IMR-90 (cell line): Measurements from ENCODE around the gene KLHL20. TPM values are rescaled to one million over a fixed set of nuclear protein-coding genes. Genes with fewer than 3 reads are reported as not detected.

Experiments
- ATAC-seq: fragments of 200-7000 bp; cut with Tn5 transposase; 2 replicates; pipeline ENCODE4 v1.9.1; 2020; ENCODE audit warnings: low read depth, mild to moderate bottlenecking, moderate library complexity
- BruUV-seq: library from RNA; stranded (reverse); fragments of 400-500 nt; replicated peaks from 2 replicates; lab custom pipeline; 2021; lab: Mats Ljungman, UMichigan
- CTCF ChIA-PET: fragments of 300-600 bp; formaldehyde crosslinking; extraction: SDS; loops from one replicate; lab custom pipeline; 2021; ENCODE audit warnings: antibody characterized with exemption; lab: Yijun Ruan, JAX
- POLR2A ChIA-PET: fragments of 300-600 bp; sonication (Branson Sonifier 250); formaldehyde crosslinking; loops from one replicate; lab custom pipeline; 2022; ENCODE audit warnings: antibody characterized with exemption; ENCODE audit not compliant: unreplicated experiment; lab: Charles Lee
- DNase-seq: peaks from one replicate; pipeline ENCODE4 v3.0.0; 2013
- H2AFZ ChIP-seq: replicated peaks from 2 replicates; pipeline ENCODE3; 2013; ENCODE audit warnings: low read length, mild to moderate bottlenecking; ENCODE audit not compliant: poor library complexity
- H2AK5ac ChIP-seq: 2 replicates; pipeline ENCODE4 v1.6.1; 2013; ENCODE audit warnings: low read depth, low read length, inconsistent platforms
- H2AK9ac ChIP-seq: replicated peaks from 2 replicates; pipeline ENCODE3; 2013; ENCODE audit warnings: mild to moderate bottlenecking, low read depth, low read length, moderate library complexity; ENCODE audit not compliant: poor library complexity
- H2BK120ac ChIP-seq: 2 replicates; pipeline ENCODE4 v1.6.1; 2013; ENCODE audit warnings: low read depth, low read length, inconsistent platforms
- H2BK15ac ChIP-seq: 3 replicates; pipeline ENCODE4 v1.6.1; 2013; ENCODE audit warnings: low read depth, low read length, inconsistent platforms
- H2BK20ac ChIP-seq: 2 replicates; pipeline ENCODE4 v1.6.1; 2013; ENCODE audit warnings: low read depth, mild to moderate bottlenecking, inconsistent platforms, low read length, moderate library complexity
- H2BK5ac ChIP-seq: 2 replicates; pipeline ENCODE4 v1.6.1; 2013; ENCODE audit warnings: mild to moderate bottlenecking, low read depth, low read length, inconsistent platforms; ENCODE audit not compliant: poor library complexity, severe bottlenecking
- H3K14ac ChIP-seq: replicated peaks from 2 replicates; pipeline ENCODE4 v1.6.1; 2013; ENCODE audit warnings: low read depth, low read length, inconsistent platforms
- H3K18ac ChIP-seq: 2 replicates; pipeline ENCODE4 v1.6.1; 2013; ENCODE audit warnings: low read depth, low read length, control low read depth
- H3K23ac ChIP-seq: 2 replicates; pipeline ENCODE4 v1.6.1; 2013; ENCODE audit warnings: low read depth, low read length, inconsistent platforms
- H3K27ac ChIP-seq: 2 replicates; pipeline ENCODE4 v1.5.1; 2013; ENCODE audit warnings: mild to moderate bottlenecking, control low read depth, low read length; ENCODE audit not compliant: insufficient read depth
- H3K27me3 ChIP-seq: 2 replicates; pipeline ENCODE4 v1.6.1; 2013; ENCODE audit warnings: low read length; ENCODE audit not compliant: control insufficient read depth, insufficient read depth
- H3K36me3 ChIP-seq: 2 replicates; pipeline ENCODE4 v1.6.1; 2013; ENCODE audit warnings: low read length, mixed read lengths; ENCODE audit not compliant: control insufficient read depth, insufficient read depth
- H3K4ac ChIP-seq: 2 replicates; pipeline ENCODE4 v1.6.1; 2013; ENCODE audit warnings: low read depth, low read length, inconsistent platforms
- H3K4me1 ChIP-seq: 2 replicates; pipeline ENCODE4 v1.6.1; 2013; ENCODE audit warnings: low read length, mixed read lengths; ENCODE audit not compliant: control insufficient read depth, insufficient read depth
- H3K4me2 ChIP-seq: 2 replicates; pipeline ENCODE4 v1.6.1; 2013; ENCODE audit warnings: low read depth, mild to moderate bottlenecking, control low read depth, low read length, moderate library complexity
- H3K4me3 ChIP-seq: 2 replicates; pipeline ENCODE4 v1.5.1; 2013; ENCODE audit warnings: low read depth, mild to moderate bottlenecking, control low read depth, low read length, moderate library complexity; ENCODE audit not compliant: insufficient read depth
- H3K56ac ChIP-seq: 2 replicates; pipeline ENCODE4 v1.6.1; 2013; ENCODE audit warnings: low read length, inconsistent platforms; ENCODE audit not compliant: insufficient read depth; ENCODE audit errors: extremely low read depth
- H3K79me1 ChIP-seq, 2 experiments: 2 replicates each; pipeline ENCODE4 v1.6.1; 2013; ENCODE audit warnings: low read length in 2 of 2, inconsistent platforms in 1 of 2, low read depth in 1 of 2
- H3K9ac ChIP-seq: 2 replicates; pipeline ENCODE4 v1.6.1; 2013; ENCODE audit warnings: low read depth, low read length, control low read depth
- H3K9me1 ChIP-seq: 2 replicates; pipeline ENCODE4 v1.6.1; 2013; ENCODE audit warnings: low read length, inconsistent platforms; ENCODE audit not compliant: insufficient read depth
- H3K9me3 ChIP-seq: 2 replicates; pipeline ENCODE4 v1.6.1; 2013; ENCODE audit warnings: low read length; ENCODE audit not compliant: control insufficient read depth, insufficient read depth
- H4K20me1 ChIP-seq: 2 replicates; pipeline ENCODE4 v1.6.1; 2013; ENCODE audit warnings: low read length, inconsistent platforms; ENCODE audit not compliant: insufficient read depth
- H4K5ac ChIP-seq: 2 replicates; pipeline ENCODE4 v1.6.1; 2013; ENCODE audit warnings: mild to moderate bottlenecking, low read depth, low read length, control low read depth
- H4K8ac ChIP-seq, 2 experiments: 2 replicates each; pipeline ENCODE4 v1.6.1; 2013; ENCODE audit warnings: low read depth in 2 of 2, low read length in 2 of 2, control low read depth in 1 of 2, inconsistent platforms in 1 of 2
- H4K91ac ChIP-seq: 2 replicates; pipeline ENCODE4 v1.6.1; 2013; ENCODE audit warnings: low read depth, low read length, inconsistent platforms; ENCODE audit not compliant: insufficient read depth
- CEBPB ChIP-seq: IDR thresholded peaks from 2 replicates; pipeline ENCODE4 v1.6.1; 2012; ENCODE audit warnings: low read depth, low read length, improper control_type of control experiment
- CHD1 ChIP-seq: IDR thresholded peaks from 2 replicates; pipeline ENCODE4 v1.6.1; 2012; ENCODE audit warnings: low read depth, low read length, improper control_type of control experiment
- ELK1 ChIP-seq: fragments of 150-350 bp; IDR thresholded peaks from 2 replicates; pipeline ENCODE4 v1.6.1; 2016; ENCODE audit warnings: low read depth, mild to moderate bottlenecking, low read length, moderate library complexity, borderline replicate concordance
- NFE2L2 ChIP-seq: fragments of 150-350 bp; IDR thresholded peaks from 2 replicates; pipeline ENCODE4 v1.6.1; 2016; ENCODE audit warnings: low read depth, mild to moderate bottlenecking, low read length
- RFX5 ChIP-seq: IDR thresholded peaks from 2 replicates; pipeline ENCODE4 v1.8.0; 2012; ENCODE audit warnings: low read depth, mild to moderate bottlenecking, low read length, moderate library complexity
- SMC3 ChIP-seq: fragments of 150-350 bp; IDR thresholded peaks from 2 replicates; pipeline ENCODE4 v1.6.1; 2016; ENCODE audit warnings: low read depth, mild to moderate bottlenecking, antibody characterized with exemption, low read length, moderate library complexity
- whole genome bisulfite sequencing, 2 experiments: methylation state at CpG; one replicate each; pipeline versions ENCODE4 v1.1.5 to v1.1.7; 2013; ENCODE audit warnings: missing lambda C conversion rate in 2 of 2; ENCODE audit not compliant: insufficient read length in 1 of 2; ENCODE audit errors: extremely low coverage in 2 of 2; 5-methylcytosine and 5-hydroxymethylcytosine counted together
- dilution Hi-C: fragments of 300-500 bp; cut with HindIII; formaldehyde crosslinking; loops from one replicate; pipeline ENCODE4 v1.14.3; 2018; ENCODE audit warnings: low sequenced_read_pairs; ENCODE audit not compliant: unreplicated experiment
- in situ Hi-C: fragments of 300-500 bp; cut with MboI; formaldehyde crosslinking; loops from 3 replicates; pipeline ENCODE4 v1.14.3; 2019; ENCODE audit warnings: low sequenced_read_pairs, inconsistent platforms, mixed read lengths
- intact Hi-C: fragments of 100-400 bp; cut with micrococcal nuclease; formaldehyde crosslinking; loops from 2 replicates; pipeline ENCODE4 v1.10.0; 2022
- microRNA-seq, 2 experiments: library from miRNA; stranded (forward) in 1 of 2; unstranded in 1 of 2; fragments of 10-50 nt in 1 of 2; fragments of <30 nt in 1 of 2; gene quantifications in 1 of 2; microRNA quantifications in 1 of 2; one replicate each; pipeline versions ENCODE3 to v1.1.0; 2013 to 2020; ENCODE audit not compliant: insufficient read depth in 1 of 2, insufficient read length in 1 of 2, unreplicated experiment in 1 of 2
- polyA plus RNA-seq, 3 experiments: library from polyadenylated mRNA; depleted of rRNA; stranded (reverse); fragments of >200 nt; gene quantifications; 2 replicates each; pipeline ENCODE4 v1.2.3, GENCODE V29; 2012; ENCODE audit warnings: low replicate concordance in 1 of 3
- small RNA-seq, 5 experiments: library from RNA; depleted of rRNA; stranded (forward); fragments of <200 nt; gene quantifications; one replicate each; pipeline ENCODE3, GENCODE V24; 2012
- total RNA-seq: library from RNA; depleted of rRNA; stranded (reverse); fragments of >200 nt; gene quantifications from 2 replicates; pipeline ENCODE4 v1.2.3, GENCODE V29; 2012; rRNA removed

Gene KLHL20
- total and polyA plus RNA-seq, 2 of the 4 experiments (the other 2 are of a cell fraction): 13.5 to 23.3 TPM

GRCh38 chr1:173832748-173833147 lies 118.0 kb downstream of the KLHL20 start:
- Histone ChIP-seq H2AK9ac (no peak overlapping the region), H3K14ac (no peak overlapping the region), H3K9me3 (no peaks in the 10 kb centered on the region), H3K27me3 (no peaks in the 10 kb centered on the region), H3K56ac (no peak overlapping the region), H3K9me1 (no peaks in the 10 kb centered on the region), H4K91ac (no peak overlapping the region), H3K4me2 (no peak overlapping the region), H2AK5ac (no peak overlapping the region), H4K20me1 (no peaks in the 10 kb centered on the region), H3K36me3 (peaks cover 21% of the 10 kb centered on the region), H2BK5ac (no peak overlapping the region), H3K4ac (no peak overlapping the region), H3K23ac (no peak overlapping the region), H3K79me1 (no peaks in the 10 kb centered on the region), H2BK120ac (no peak overlapping the region), H3K4me3 (no peak overlapping the region), H4K5ac (no peak overlapping the region), H3K18ac (no peak overlapping the region), H3K27ac (no peak overlapping the region), H3K9ac (no peak overlapping the region), H2BK20ac (no peak overlapping the region), H2BK15ac (no peak overlapping the region), H2AFZ (no peak overlapping the region), H4K8ac (no peak overlapping the region), H3K4me1 (no peaks in the 10 kb centered on the region)
- ATAC-seq (no peak), DNase-seq (no peak)
- WGBS, 2 experiments: no CpG with 5 or more reads among the region's 1 CpG
- no TSS peak for BruUV-seq
- in situ Hi-C loops (no loop called here), dilution Hi-C loops (no loop called here), intact Hi-C loops (no loop called here)
- TF ChIP-seq CHD1 (no peak), CEBPB (no peak), NFE2L2 (no peak), SMC3 (no peak), ELK1 (no peak), RFX5 (no peak)
- ChIA-PET CTCF (no interaction called here), POLR2A (interaction anchor here (1.0 kb wide), 1 partner anchor 9 kb away, joined by 3 read pairs; the partner anchor contains the start of gene DARS2)

Small RNA genes within 50 kb of the gene (microRNA-seq; reads per million reads assigned to microRNA genes)
- not detected for gene BX248409.1 (ENCODE audit: insufficient read depth, insufficient read length)
- not detected for gene RF00019 (ENCODE audit: insufficient read depth, insufficient read length)

Small RNA genes within 50 kb of the gene (small RNA-seq; reads per million reads assigned to genes)
- 0 reads per million in 5 experiments for gene BX248409.1
- 0 reads per million in 5 experiments for gene RF00019

Other genes with a start within 250 kb of the KLHL20 start
- gene PRDX6, start 237.6 kb upstream of the KLHL20 start, total RNA-seq: 293 and 373 TPM in 2 replicates
- gene PRDX6, start 237.6 kb upstream of the KLHL20 start, polyA plus RNA-seq (2012; rRNA removed): 348 and 426 TPM in 2 replicates
- gene SLC9C2, start 111.9 kb upstream of the KLHL20 start, total RNA-seq: not detected in 2 replicates
- not detected in 2 replicates for gene SLC9C2, start 111.9 kb upstream of the KLHL20 start, polyA plus RNA-seq (2012; rRNA removed)
- gene TEX50, start 79.6 kb upstream of the KLHL20 start, total RNA-seq: not detected in 2 replicates
- not detected in 2 replicates for gene TEX50, start 79.6 kb upstream of the KLHL20 start, polyA plus RNA-seq (2012; rRNA removed)
- under 0.01 TPM in 1 of 2 replicates, not detected in the other for gene ANKRD45, start 45.1 kb upstream of the KLHL20 start, total RNA-seq
- gene ANKRD45, start 45.1 kb upstream of the KLHL20 start, polyA plus RNA-seq (2012; rRNA removed): not detected in 2 replicates
- gene DARS2, start 109.7 kb downstream of the KLHL20 start, total RNA-seq: 18.8 and 22.8 TPM in 2 replicates
- 13.1 and 14.8 TPM in 2 replicates for gene DARS2, start 109.7 kb downstream of the KLHL20 start, polyA plus RNA-seq (2012; rRNA removed)
- gene CENPL, start 109.9 kb downstream of the KLHL20 start, total RNA-seq: 21.1 and 21.9 TPM in 2 replicates
- 4.8 and 6.3 TPM in 2 replicates for gene CENPL, start 109.9 kb downstream of the KLHL20 start, polyA plus RNA-seq (2012; rRNA removed)
- gene GAS5, start 153.0 kb downstream of the KLHL20 start, total RNA-seq: 380 and 450 TPM in 2 replicates
- gene GAS5, start 153.0 kb downstream of the KLHL20 start, polyA plus RNA-seq (2012; rRNA removed): 561 and 737 TPM in 2 replicates
- gene ZBTB37, start 153.4 kb downstream of the KLHL20 start, total RNA-seq: 9.7 and 13.1 TPM in 2 replicates
- 0.92 and 1.0 TPM in 2 replicates for gene ZBTB37, start 153.4 kb downstream of the KLHL20 start, polyA plus RNA-seq (2012; rRNA removed)
- not detected in 2 replicates for gene SERPINC1, start 202.3 kb downstream of the KLHL20 start, total RNA-seq
- not detected in 2 replicates for gene SERPINC1, start 202.3 kb downstream of the KLHL20 start, polyA plus RNA-seq (2012; rRNA removed)